Adrenal gland (tissue), 12 donors: Measurements from ENCODE around the gene SH3PXD2B. TPM values are rescaled to one million over a fixed set of nuclear protein-coding genes. Genes with fewer than 3 reads are reported as not detected.

Source experiments
- DNase-seq, 7 donors: peaks; one replicate each; pipeline ENCODE4 v3.0.0-alpha.2; 2019 to 2020
- H3K27ac ChIP-seq, 5 donors: fragments of 200-600 bp; sonication (generic) in 4 of 5; 1 replicate in 3 of 5; 2 replicates in 2 of 5; pipeline versions ENCODE4 v1.5.1 to v1.8.0; 2016 to 2020; ENCODE audit warnings: mild to moderate bottlenecking in 1 of 5
- H3K27me3 ChIP-seq: fragments of 200-600 bp; 2 replicates; pipeline ENCODE4 v1.8.0; 2021
- H3K36me3 ChIP-seq, 2 donors: fragments of 200-600 bp; replicated peaks in 1 of 2; 1 replicate in 1 of 2; 2 replicates in 1 of 2; pipeline versions ENCODE4 v1.5.1 to v1.8.0; 2018 to 2022
- H3K4me1 ChIP-seq, 2 donors: fragments of 200-600 bp; replicated peaks in 1 of 2; 1 replicate in 1 of 2; 2 replicates in 1 of 2; pipeline versions ENCODE4 v1.5.1 to v1.8.0; 2018 to 2021
- H3K4me3 ChIP-seq, 4 donors: fragments of 200-600 bp; sonication (generic) in 3 of 4; one replicate each; pipeline ENCODE4 v1.5.1; 2016 to 2018
- H3K9me3 ChIP-seq, 3 donors: fragments of 200-600 bp; sonication (generic) in 1 of 3; replicated peaks in 1 of 3; 1 replicate in 2 of 3; 2 replicates in 1 of 3; pipeline versions ENCODE4 v1.5.1 to v1.8.0; 2016 to 2021
- POLR2A ChIP-seq, 2 donors: fragments of 450-650 bp; IDR thresholded peaks; one replicate each; pipeline ENCODE4 v1.6.1; 2017; ENCODE audit warnings: antibody characterized with exemption in 2 of 2, mild to moderate bottlenecking in 2 of 2, moderate library complexity in 1 of 2
- WGBS, 4 donors: extraction: QIAGEN DNeasy Blood & Tissue Kit in 2 of 4; methylation state at CpG; one replicate each; pipeline versions ENCODE4 v1.1.5 to v1.1.7; 2013 to 2017; 5-methylcytosine and 5-hydroxymethylcytosine counted together
- intact Hi-C, 2 donors: fragments of 100-400 bp; cut with DNase I; formaldehyde crosslinking; loops; one replicate each; pipeline versions ENCODE4 v1.14.1 to v1.15.0; 2022 to 2023
- polyA plus RNA-seq, 3 donors: library from polyadenylated mRNA; stranded (reverse); fragments of 200-250 nt in 2 of 3; fragments of 350-450 nt in 1 of 3; fragmentation: Illumina TruSeq in 1 of 3; extraction: RNeasy Lipid Tissue Mini Kit (QIAGEN cat#74804) in 1 of 3; gene quantifications; one replicate each; pipeline ENCODE4 v1.2.3, GENCODE V29; 2013 to 2014
- total RNA-seq, 9 donors: library from RNA; depleted of rRNA in 4 of 9; stranded (reverse); fragments of >200 nt in 4 of 9; fragments of 120-200 nt in 1 of 9; fragmentation: NEBNext Ultra II Directional in 1 of 9; extraction: Animal tissue kit (Norgen Biotek cat#: 25700) in 1 of 9; gene quantifications; one replicate each; pipeline versions ENCODE4 v1.1.0 to v1.2.4, GENCODE V29; 2013 to 2023
- TF ChIP-seq, protein P1 (sequence below), 6 experiments: fragments of 450-650 bp in 4 of 6; fragments of 200-600 bp in 2 of 6; sonication (generic) in 1 of 6; IDR thresholded peaks; 1 replicate in 5 of 6; 2 replicates in 1 of 6; pipeline versions ENCODE4 v1.5.1 to v1.8.0; 2016 to 2021; ENCODE audit warnings: antibody characterized with exemption in 6 of 6, mild to moderate bottlenecking in 2 of 6, moderate library complexity in 1 of 6
- donor health status: healthy with polysubstance abuse.
- donor health status: Bipolar disorder and iron deficiency.
- donor health status: DM: yes; HTN: yes; CAD: no.
- donor health status: DM: no; HTN: no; CAD: no.
- donor health status: DM: no; HTN: no; CAD: no.
- donor health status: DM: yes; HTN: yes; CAD: no.

The SH3PXD2B gene
- total and polyA plus RNA-seq, 12 donors: 15.2 to 111 (median 51.5) TPM

DNA sequence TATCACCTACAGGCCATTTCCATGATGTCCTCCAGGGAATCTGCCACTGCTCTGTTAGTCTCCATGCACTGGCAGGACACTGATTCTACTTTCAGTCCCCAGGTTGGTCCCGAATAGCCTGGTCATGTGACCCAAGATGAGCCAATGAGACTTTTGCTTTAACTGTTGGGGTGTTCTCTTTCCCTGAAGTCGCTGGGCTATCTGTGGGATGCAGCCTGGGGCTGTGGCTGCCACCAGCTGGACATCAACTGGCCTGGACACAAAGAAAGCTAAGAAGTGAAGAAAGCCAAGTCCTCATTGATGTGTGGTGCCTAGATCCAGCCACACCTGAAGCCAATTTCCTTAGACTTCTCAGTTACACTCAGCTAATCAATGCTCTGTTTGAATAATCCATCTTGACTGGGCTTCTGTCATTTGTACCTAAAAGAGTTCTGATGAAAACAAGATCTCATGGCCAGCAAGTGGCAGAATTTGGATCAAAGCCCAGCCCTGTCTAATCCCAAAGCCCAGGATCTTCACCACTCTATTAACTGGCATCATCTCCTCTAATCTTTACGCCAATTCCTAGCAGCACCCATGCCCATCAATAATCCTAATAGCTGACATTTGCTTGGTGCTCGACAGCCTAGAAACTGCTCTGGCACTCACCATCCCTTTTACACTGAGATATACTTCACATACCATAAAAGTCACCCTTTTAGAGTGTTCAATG, 37.0 kb downstream of the SH3PXD2B start:
- Histone ChIP-seq H3K9me3 (no peaks in the 10 kb centered on the region), H3K36me3 (peaks cover 0 to 6% of the 10 kb centered on the region in 2 donors), H3K4me3 (no peak overlapping the region), H3K4me1 (peaks cover 71 to 85% of the 10 kb centered on the region in 2 donors), H3K27me3 (no peaks in the 10 kb centered on the region), H3K27ac (peak overlapping the region; percentile 80 to 96 (median 89))
- TF ChIP-seq, protein P1, sequence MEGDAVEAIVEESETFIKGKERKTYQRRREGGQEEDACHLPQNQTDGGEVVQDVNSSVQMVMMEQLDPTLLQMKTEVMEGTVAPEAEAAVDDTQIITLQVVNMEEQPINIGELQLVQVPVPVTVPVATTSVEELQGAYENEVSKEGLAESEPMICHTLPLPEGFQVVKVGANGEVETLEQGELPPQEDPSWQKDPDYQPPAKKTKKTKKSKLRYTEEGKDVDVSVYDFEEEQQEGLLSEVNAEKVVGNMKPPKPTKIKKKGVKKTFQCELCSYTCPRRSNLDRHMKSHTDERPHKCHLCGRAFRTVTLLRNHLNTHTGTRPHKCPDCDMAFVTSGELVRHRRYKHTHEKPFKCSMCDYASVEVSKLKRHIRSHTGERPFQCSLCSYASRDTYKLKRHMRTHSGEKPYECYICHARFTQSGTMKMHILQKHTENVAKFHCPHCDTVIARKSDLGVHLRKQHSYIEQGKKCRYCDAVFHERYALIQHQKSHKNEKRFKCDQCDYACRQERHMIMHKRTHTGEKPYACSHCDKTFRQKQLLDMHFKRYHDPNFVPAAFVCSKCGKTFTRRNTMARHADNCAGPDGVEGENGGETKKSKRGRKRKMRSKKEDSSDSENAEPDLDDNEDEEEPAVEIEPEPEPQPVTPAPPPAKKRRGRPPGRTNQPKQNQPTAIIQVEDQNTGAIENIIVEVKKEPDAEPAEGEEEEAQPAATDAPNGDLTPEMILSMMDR (IDR thresholded peaks at IDR 0.05): no peak
- no peak for TF ChIP-seq POLR2A (IDR thresholded peaks at IDR 0.05)
- DNase-seq: peak; percentile 62 to 90 (median 75)
- 56 to 76% (median 62%) methylated on average over 4 of the region's 4 CpGs for WGBS, 4 donors
- intact Hi-C loops: no loop called here

DNA sequence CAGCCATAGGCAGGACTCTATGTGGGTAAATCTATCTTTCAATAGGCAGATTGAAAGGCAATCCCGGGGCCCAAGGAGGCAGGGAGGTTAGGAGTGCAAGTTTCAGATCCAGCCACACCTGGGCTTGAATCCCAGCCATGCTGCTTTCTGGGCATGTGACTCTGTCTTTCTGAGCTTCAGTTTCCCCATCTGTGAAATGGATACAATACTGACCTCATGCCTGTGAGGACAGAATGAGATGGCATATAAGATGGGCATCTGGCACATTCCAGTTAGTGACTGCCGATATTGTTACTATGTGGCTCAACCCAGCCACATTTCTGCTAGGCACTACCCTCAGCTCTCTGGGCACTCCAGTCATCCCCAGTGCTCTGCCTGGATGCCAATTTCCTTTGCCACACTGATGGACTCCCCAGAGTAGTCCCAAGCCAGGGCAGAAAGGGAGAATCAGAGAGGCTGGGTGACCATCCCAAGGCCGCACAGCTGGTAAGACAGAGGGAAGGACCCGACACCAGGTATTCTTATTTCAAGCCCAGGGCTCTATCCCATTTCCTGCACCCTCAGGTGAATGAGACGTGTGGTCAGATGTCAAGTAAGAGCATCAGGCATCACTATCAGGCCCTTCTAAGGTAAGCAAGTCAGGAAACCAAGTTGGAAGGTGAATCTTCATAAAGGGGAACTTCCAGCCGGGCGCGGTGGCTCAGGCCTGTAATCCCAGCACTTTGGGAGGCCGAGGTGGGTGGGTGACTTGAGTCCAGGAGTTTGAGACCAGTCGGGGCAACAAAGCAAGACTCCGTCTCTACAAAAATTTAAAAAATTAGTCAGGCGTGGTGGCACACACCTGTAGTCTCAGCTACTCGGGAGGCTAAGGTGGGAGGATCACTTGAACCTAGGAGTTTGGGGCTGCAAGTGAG, 38.7 kb downstream of the SH3PXD2B start:
- intact Hi-C loops: no loop called here
- H3K4me1 ChIP-seq: peaks cover 81 to 91% of the 10 kb centered on the region in 2 donors
- WGBS, 4 donors: 90 to 99% (median 91%) methylated on average over 12 to 13 of the region's 13 CpGs

DNA sequence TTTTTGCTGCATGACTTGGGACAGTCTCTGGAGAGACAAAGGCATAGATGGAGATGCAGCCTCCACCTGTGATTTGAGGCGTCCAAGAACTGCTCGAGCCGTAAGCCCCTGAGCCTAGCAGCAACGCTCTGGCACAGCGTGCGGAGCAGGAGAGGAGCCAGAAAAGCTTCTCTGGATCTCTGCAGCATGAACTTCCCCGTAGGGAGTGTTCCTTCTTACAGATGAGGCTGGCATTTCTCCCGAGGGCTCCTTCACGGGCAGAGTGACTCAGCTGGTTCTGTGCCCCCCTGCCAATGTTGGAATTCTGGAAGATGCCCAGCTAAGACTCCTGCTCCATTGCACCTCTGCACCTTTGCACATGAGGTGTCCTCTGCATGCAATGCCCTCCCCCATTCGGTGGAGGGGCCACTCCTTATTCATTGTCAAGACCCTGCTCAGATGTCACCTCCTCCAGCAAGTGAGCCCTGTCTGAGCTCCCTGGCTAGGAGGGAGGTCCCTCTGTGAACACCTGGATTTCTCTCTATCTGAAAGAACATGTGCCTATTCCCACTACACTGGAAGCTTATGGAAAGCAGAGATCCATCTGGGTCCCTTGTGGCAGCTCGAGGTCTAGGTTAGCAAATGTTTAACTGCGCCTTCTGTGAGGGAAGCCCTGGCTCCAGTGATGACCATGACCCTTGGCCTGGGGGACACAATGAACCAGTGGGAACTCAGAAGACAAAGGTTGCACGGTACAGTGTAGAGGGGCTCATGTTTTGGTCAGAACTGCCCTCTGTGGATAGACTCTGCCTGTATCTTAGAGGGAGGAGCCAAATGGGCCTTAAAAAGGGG, 39.6 kb downstream of the SH3PXD2B start:
- Histone ChIP-seq H3K27ac (peak overlapping the region; percentile 4 to 95 (median 78)), H3K36me3 (no peaks in the 10 kb centered on the region), H3K4me3 (no peak overlapping the region), H3K4me1 (peaks cover 75 to 85% of the 10 kb centered on the region in 2 donors), H3K27me3 (no peaks in the 10 kb centered on the region), H3K9me3 (no peaks in the 10 kb centered on the region)
- intact Hi-C loops: no loop called here
- 23 to 39% (median 33%) methylated on average over 8 to 13 of the region's 13 CpGs for WGBS, 4 donors
- TF ChIP-seq, protein P1 (IDR thresholded peaks at IDR 0.05): no peak
- TF ChIP-seq POLR2A (IDR thresholded peaks at IDR 0.05): peak in 1 of 2 donors; percentile 68
- peak; percentile 77 to 91 (median 88) for DNase-seq

More for the DNA sequence above, 38.7 kb downstream of the SH3PXD2B start:
- Histone ChIP-seq H3K9me3 (no peaks in the 10 kb centered on the region), H3K27ac (peak overlapping the region; percentile 4 to 95 (median 78)), H3K27me3 (no peaks in the 10 kb centered on the region), H3K4me3 (no peak overlapping the region), H3K36me3 (no peaks in the 10 kb centered on the region)
- DNase-seq: peak in 2 of 7 donors; percentile 13 to 23
- TF ChIP-seq, protein P1 (IDR thresholded peaks at IDR 0.05): no peak
- no peak for TF ChIP-seq POLR2A (IDR thresholded peaks at IDR 0.05)
